Upper lobe of left lung (tissue), 6 donors: ENCODE results near the gene DEFB124. TPM values are rescaled to one million over a fixed set of nuclear protein-coding genes. Genes with fewer than 3 reads are reported as not detected.

Experiments used
- ATAC-seq, 2 donors: fragments of 200-7000 bp; cut with Tn5 transposase; one replicate each; pipeline ENCODE4 v1.9.1; 2022; ENCODE audit warnings: mild to moderate bottlenecking in 2 of 2, moderate library complexity in 2 of 2; ENCODE audit not compliant: low FRiP score in 2 of 2
- DNase-seq, 2 donors: peaks; one replicate each; pipeline ENCODE4 v3.0.0-alpha.2; 2019 to 2020
- H3K27ac ChIP-seq, 4 donors: fragments of 200-600 bp; sonication (generic); one replicate each; pipeline ENCODE4 v1.5.1; 2016 to 2019
- H3K27me3 ChIP-seq, 4 donors: fragments of 200-600 bp; sonication (generic); one replicate each; pipeline ENCODE4 v1.5.1; 2017 to 2019
- H3K36me3 ChIP-seq, 4 donors: fragments of 200-600 bp; sonication (generic); one replicate each; pipeline ENCODE4 v1.5.1; 2016 to 2019
- H3K4me1 ChIP-seq, 4 donors: fragments of 200-600 bp; sonication (generic); one replicate each; pipeline ENCODE4 v1.5.1; 2018 to 2019
- H3K4me3 ChIP-seq, 4 donors: fragments of 200-600 bp; sonication (generic); one replicate each; pipeline ENCODE4 v1.5.1; 2017 to 2019; ENCODE audit warnings: mild to moderate bottlenecking in 2 of 4, moderate library complexity in 1 of 4
- H3K9me3 ChIP-seq, 4 donors: fragments of 200-600 bp; sonication (generic); one replicate each; pipeline ENCODE4 v1.5.1; 2018 to 2019
- CTCF ChIP-seq, 6 experiments: fragments of 450-650 bp in 4 of 6; fragments of 200-600 bp in 2 of 6; sonication (generic) in 2 of 6; IDR thresholded peaks; one replicate each; pipeline ENCODE4 v1.5.1; 2016 to 2019; ENCODE audit warnings: antibody characterized with exemption in 6 of 6
- EP300 ChIP-seq, 4 donors: sonication (generic); formaldehyde crosslinking; IDR thresholded peaks; one replicate each; pipeline ENCODE4 v1.5.1; 2017; ENCODE audit warnings: antibody characterized with exemption in 4 of 4, control low read depth in 2 of 4
- POLR2A ChIP-seq, 4 donors: fragments of 450-650 bp; IDR thresholded peaks; one replicate each; pipeline ENCODE4 v1.5.1; 2016 to 2017; ENCODE audit warnings: antibody characterized with exemption in 4 of 4, mild to moderate bottlenecking in 2 of 4
- POLR2AphosphoS5 ChIP-seq, 2 donors: sonication (generic); formaldehyde crosslinking; IDR thresholded peaks; one replicate each; pipeline ENCODE4 v1.5.1; 2017; ENCODE audit warnings: antibody characterized with exemption in 2 of 2
- WGBS, 2 donors: methylation state at CpG; one replicate each; pipeline ENCODE4 v1.1.5; 2017 to 2018; 5-methylcytosine and 5-hydroxymethylcytosine counted together
- total RNA-seq, 6 donors: library from RNA; depleted of rRNA in 4 of 6; stranded (reverse); fragments of >200 nt in 4 of 6; gene quantifications; one replicate each; pipeline versions ENCODE4 v1.1.0 to v1.2.1, GENCODE V29; 2016 to 2021
- donor health status: DM: no; HTN: no; CAD: no; lungs with moderate emphysema.
- donor health status: DM: no; HTN: yes; CAD: no; lungs with severe emphysema.

The DEFB124 gene
- total RNA-seq, 6 donors from 2014 or later = not detected

GRCh38 chr20:31490752-31491151 lies 15.8 kb upstream of the DEFB124 start:
- ATAC-seq = no peak
- Histone ChIP-seq H3K27ac (no peak overlapping the region), H3K27me3 (no peaks in the 10 kb centered on the region), H3K4me3 (no peak overlapping the region), H3K4me1 (peaks cover 0 to 4% (median under 1%) of the 10 kb centered on the region in 4 donors), H3K36me3 (no peaks in the 10 kb centered on the region), H3K9me3 (no peaks in the 10 kb centered on the region)
- TF ChIP-seq POLR2AphosphoS5 (IDR thresholded peaks at IDR 0.05) = no peak
- WGBS, 2 donors = 89 to 93% methylated on average over 3 of the region's 3 CpGs
- DNase-seq = no peak

GRCh38 chr20:31489152-31489551 lies 14.2 kb upstream of the DEFB124 start:
- Histone ChIP-seq H3K4me3 (no peak overlapping the region), H3K9me3 (peaks cover 0 to 3% (median 0%) of the 10 kb centered on the region in 4 donors), H3K36me3 (no peaks in the 10 kb centered on the region), H3K27me3 (peaks cover 0 to 6% (median 2%) of the 10 kb centered on the region in 4 donors), H3K4me1 (peaks cover 0 to 7% (median 3%) of the 10 kb centered on the region in 4 donors), H3K27ac (no peak overlapping the region)
- no peak for DNase-seq
- WGBS, 2 donors = 78 to 88% methylated on average over 3 of the region's 3 CpGs
- TF ChIP-seq CTCF (IDR thresholded peaks at IDR 0.05) = no peak
- no peak for TF ChIP-seq EP300 (IDR thresholded peaks at IDR 0.05)
- TF ChIP-seq POLR2AphosphoS5 (IDR thresholded peaks at IDR 0.05) = no peak
- TF ChIP-seq POLR2A (IDR thresholded peaks at IDR 0.05) = no peak
- no peak for ATAC-seq

- WGBS, 2 donors = 86 to 91% methylated on average over 1 to 2 of the region's 2 CpGs
- H3K4me1 ChIP-seq = peaks cover 0 to 7% (median 3%) of the 10 kb centered on the region in 4 donors
- H3K4me3 ChIP-seq = no peak overlapping the region
- H3K9me3 ChIP-seq = peaks cover 0 to 4% (median 0%) of the 10 kb centered on the region in 4 donors
- no peak for DNase-seq
- H3K27ac ChIP-seq = no peak overlapping the region
- H3K36me3 ChIP-seq = no peaks in the 10 kb centered on the region
- no peak for ATAC-seq
- peaks cover 0 to 7% (median 3%) of the 10 kb centered on the region in 4 donors for H3K27me3 ChIP-seq
- TF ChIP-seq CTCF (IDR thresholded peaks at IDR 0.05) (no peak), POLR2AphosphoS5 (IDR thresholded peaks at IDR 0.05) (no peak), POLR2A (IDR thresholded peaks at IDR 0.05) (no peak), EP300 (IDR thresholded peaks at IDR 0.05) (no peak)
Observed at GRCh38 chr20:31488115-31488514, 13.2 kb upstream of the DEFB124 start.

- TF ChIP-seq CTCF (IDR thresholded peaks at IDR 0.05) = no peak
- no peak for TF ChIP-seq POLR2A (IDR thresholded peaks at IDR 0.05)
- peak in 1 of 4 donors; percentile 13 for TF ChIP-seq EP300 (IDR thresholded peaks at IDR 0.05)
- TF ChIP-seq POLR2AphosphoS5 (IDR thresholded peaks at IDR 0.05) = peak; percentile 13 to 40
- peaks cover 0 to 7% (median 3%) of the 10 kb centered on the region in 4 donors for H3K27me3 ChIP-seq
- peaks cover 0 to 4% (median 0%) of the 10 kb centered on the region in 4 donors for H3K9me3 ChIP-seq
- H3K36me3 ChIP-seq = no peaks in the 10 kb centered on the region
- WGBS, 2 donors = 9 to 27% methylated on average over 17 to 30 of the region's 31 CpGs
- H3K4me3 ChIP-seq = peak overlapping the region in 2 of 4 donors; percentile 23 to 29
- peaks cover 0 to 7% (median 3%) of the 10 kb centered on the region in 4 donors for H3K4me1 ChIP-seq
- peak; percentile 82 to 90 for ATAC-seq
- peak overlapping the region; percentile 62 to 80 (median 67) for H3K27ac ChIP-seq
- DNase-seq = peak in 1 of 2 donors; percentile 80
Observed at GRCh38 chr20:31485450-31486339, 10.8 kb upstream of the DEFB124 start.

- Histone ChIP-seq H3K4me3 (no peak overlapping the region), H3K4me1 (peaks cover 0 to 7% (median 3%) of the 10 kb centered on the region in 4 donors), H3K9me3 (peaks cover 0 to 4% (median 0%) of the 10 kb centered on the region in 4 donors), H3K27me3 (peaks cover 0 to 7% (median 3%) of the 10 kb centered on the region in 4 donors), H3K27ac (no peak overlapping the region), H3K36me3 (no peaks in the 10 kb centered on the region)
- WGBS, 2 donors = 47 to 53% methylated on average over 35 to 36 of the region's 36 CpGs
- DNase-seq (peak in 1 of 2 donors; percentile 86), ATAC-seq (peak in 1 of 2 donors; percentile 41)
- TF ChIP-seq POLR2A (IDR thresholded peaks at IDR 0.05) (no peak), CTCF (IDR thresholded peaks at IDR 0.05) (no peak), POLR2AphosphoS5 (IDR thresholded peaks at IDR 0.05) (no peak), EP300 (IDR thresholded peaks at IDR 0.05) (no peak)
Observed at GRCh38 chr20:31484001-31484400, 9.1 kb upstream of the DEFB124 start.
